Loucy (cell line): ENCODE results near the gene ZNF598.

Experiments used
- H2AFZ ChIP-seq: fragments of 200-600 bp; sonication (generic); 2 replicates; pipeline ENCODE4 v1.6.0; 2016; ENCODE audit warnings: antibody characterized with exemption, mild to moderate bottlenecking, low read length, moderate library complexity
- H3F3A ChIP-seq: fragments of 200-600 bp; 2 replicates; pipeline ENCODE4 v1.6.0; 2016; ENCODE audit warnings: antibody characterized with exemption, low read depth, mild to moderate bottlenecking
- H3K27me3 ChIP-seq: fragments of 200-600 bp; sonication (generic); 2 replicates; pipeline ENCODE4 v1.6.1; 2014; ENCODE audit warnings: low read length, mild to moderate bottlenecking; ENCODE audit not compliant: insufficient read depth, poor library complexity, severe bottlenecking
- H3K36me3 ChIP-seq: fragments of 200-600 bp; sonication (generic); 2 replicates; pipeline ENCODE4 v1.6.1; 2016; ENCODE audit warnings: low read length; ENCODE audit not compliant: insufficient read depth
- H3K4me1 ChIP-seq: fragments of 200-600 bp; sonication (generic); 2 replicates; pipeline ENCODE4 v1.5.1; 2014; ENCODE audit warnings: low read length, mild to moderate bottlenecking; ENCODE audit not compliant: insufficient read depth, poor library complexity, severe bottlenecking
- H3K4me2 ChIP-seq: fragments of 200-600 bp; sonication (generic); 2 replicates; pipeline ENCODE4 v1.6.0; 2014; ENCODE audit warnings: antibody characterized with exemption, low read length, low read depth, mild to moderate bottlenecking; ENCODE audit not compliant: poor library complexity, severe bottlenecking
- H3K4me3 ChIP-seq: fragments of 200-600 bp; sonication (generic); 2 replicates; pipeline ENCODE4 v1.5.1; 2014; ENCODE audit warnings: low read length, mild to moderate bottlenecking, mixed read lengths; ENCODE audit not compliant: poor library complexity, severe bottlenecking
- H3K79me2 ChIP-seq: fragments of 200-600 bp; sonication (generic); 2 replicates; pipeline ENCODE4 v1.6.1; 2014; ENCODE audit warnings: low read length; ENCODE audit not compliant: insufficient read depth
- H3K9ac ChIP-seq: fragments of 200-600 bp; sonication (generic); 2 replicates; pipeline ENCODE4 v1.6.0; 2014; ENCODE audit warnings: mild to moderate bottlenecking, low read depth, low read length, moderate library complexity; ENCODE audit not compliant: poor library complexity, severe bottlenecking
- H3K9me2 ChIP-seq: fragments of 200-600 bp; sonication (generic); replicated peaks from 2 replicates; pipeline ENCODE4 v1.6.1; 2016; ENCODE audit warnings: low read depth, low read length, mixed read lengths
- H3K9me3 ChIP-seq: fragments of 200-600 bp; sonication (generic); 2 replicates; pipeline ENCODE4 v1.6.1; 2014; ENCODE audit warnings: mild to moderate bottlenecking, antibody characterized with exemption, low read length, low read depth; ENCODE audit not compliant: insufficient read depth
- H4K20me1 ChIP-seq: fragments of 200-600 bp; sonication (generic); 2 replicates; pipeline ENCODE4 v1.6.0; 2014; ENCODE audit warnings: antibody characterized with exemption, low read length, mild to moderate bottlenecking; ENCODE audit not compliant: insufficient read depth, poor library complexity, severe bottlenecking
- EZH2phosphoT487 ChIP-seq: fragments of 200-600 bp; IDR thresholded peaks from 2 replicates; pipeline ENCODE4 v1.6.1; 2018; ENCODE audit warnings: antibody characterized with exemption, mild to moderate bottlenecking, moderate library complexity, borderline replicate concordance
- TF ChIP-seq, protein P1 (sequence below): fragments of 200-600 bp; sonication (generic); conservative IDR thresholded peaks from 2 replicates; pipeline ENCODE4 v1.5.1; 2014; ENCODE audit warnings: mild to moderate bottlenecking, antibody characterized with exemption, low read length

ZNF598 gene

DNA sequence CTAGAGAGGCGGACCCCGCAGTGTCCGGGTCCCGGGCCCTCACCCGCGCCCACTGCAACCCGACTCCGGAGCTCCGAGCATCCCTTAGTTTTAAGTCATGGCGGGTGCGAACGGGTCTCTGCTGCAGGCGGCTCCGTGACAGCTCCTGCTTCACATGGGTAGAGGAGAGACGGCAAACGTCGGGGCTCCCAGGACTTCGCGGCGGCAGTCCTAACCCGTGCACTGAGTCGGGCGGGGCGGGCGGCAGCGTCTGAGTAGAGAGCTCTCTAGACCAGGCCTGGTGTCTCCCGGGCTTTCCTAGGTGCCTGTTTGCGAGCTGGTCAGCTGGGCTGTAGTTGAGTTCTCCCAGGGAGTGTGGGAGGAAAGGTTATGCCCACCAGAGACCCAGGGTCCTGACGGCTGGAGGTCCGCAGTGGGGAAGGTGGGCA is 38.5 kb upstream of the ZNF598 start:
- Histone ChIP-seq H3K79me2 (peaks cover 13% of the 10 kb centered on the region; the same call in 1 of the 2 replicates), H3K4me2 (peak overlapping the region; percentile 94), H3K36me3 (no peaks in the 10 kb centered on the region), H3K4me1 (peaks cover 4% of the 10 kb centered on the region), H3K9me2 (no peaks in the 10 kb centered on the region), H3K27me3 (no peaks in the 10 kb centered on the region), H3K4me3 (peak overlapping the region; percentile 84), H4K20me1 (no peaks in the 10 kb centered on the region), H3F3A (no peaks in the 10 kb centered on the region), H3K9ac (peak overlapping the region; percentile 78), H2AFZ (peak overlapping the region; percentile 63), H3K9me3 (no peaks in the 10 kb centered on the region)
- TF ChIP-seq EZH2phosphoT487 = no peak
- TF ChIP-seq, protein P1, sequence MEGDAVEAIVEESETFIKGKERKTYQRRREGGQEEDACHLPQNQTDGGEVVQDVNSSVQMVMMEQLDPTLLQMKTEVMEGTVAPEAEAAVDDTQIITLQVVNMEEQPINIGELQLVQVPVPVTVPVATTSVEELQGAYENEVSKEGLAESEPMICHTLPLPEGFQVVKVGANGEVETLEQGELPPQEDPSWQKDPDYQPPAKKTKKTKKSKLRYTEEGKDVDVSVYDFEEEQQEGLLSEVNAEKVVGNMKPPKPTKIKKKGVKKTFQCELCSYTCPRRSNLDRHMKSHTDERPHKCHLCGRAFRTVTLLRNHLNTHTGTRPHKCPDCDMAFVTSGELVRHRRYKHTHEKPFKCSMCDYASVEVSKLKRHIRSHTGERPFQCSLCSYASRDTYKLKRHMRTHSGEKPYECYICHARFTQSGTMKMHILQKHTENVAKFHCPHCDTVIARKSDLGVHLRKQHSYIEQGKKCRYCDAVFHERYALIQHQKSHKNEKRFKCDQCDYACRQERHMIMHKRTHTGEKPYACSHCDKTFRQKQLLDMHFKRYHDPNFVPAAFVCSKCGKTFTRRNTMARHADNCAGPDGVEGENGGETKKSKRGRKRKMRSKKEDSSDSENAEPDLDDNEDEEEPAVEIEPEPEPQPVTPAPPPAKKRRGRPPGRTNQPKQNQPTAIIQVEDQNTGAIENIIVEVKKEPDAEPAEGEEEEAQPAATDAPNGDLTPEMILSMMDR = no peak

DNA sequence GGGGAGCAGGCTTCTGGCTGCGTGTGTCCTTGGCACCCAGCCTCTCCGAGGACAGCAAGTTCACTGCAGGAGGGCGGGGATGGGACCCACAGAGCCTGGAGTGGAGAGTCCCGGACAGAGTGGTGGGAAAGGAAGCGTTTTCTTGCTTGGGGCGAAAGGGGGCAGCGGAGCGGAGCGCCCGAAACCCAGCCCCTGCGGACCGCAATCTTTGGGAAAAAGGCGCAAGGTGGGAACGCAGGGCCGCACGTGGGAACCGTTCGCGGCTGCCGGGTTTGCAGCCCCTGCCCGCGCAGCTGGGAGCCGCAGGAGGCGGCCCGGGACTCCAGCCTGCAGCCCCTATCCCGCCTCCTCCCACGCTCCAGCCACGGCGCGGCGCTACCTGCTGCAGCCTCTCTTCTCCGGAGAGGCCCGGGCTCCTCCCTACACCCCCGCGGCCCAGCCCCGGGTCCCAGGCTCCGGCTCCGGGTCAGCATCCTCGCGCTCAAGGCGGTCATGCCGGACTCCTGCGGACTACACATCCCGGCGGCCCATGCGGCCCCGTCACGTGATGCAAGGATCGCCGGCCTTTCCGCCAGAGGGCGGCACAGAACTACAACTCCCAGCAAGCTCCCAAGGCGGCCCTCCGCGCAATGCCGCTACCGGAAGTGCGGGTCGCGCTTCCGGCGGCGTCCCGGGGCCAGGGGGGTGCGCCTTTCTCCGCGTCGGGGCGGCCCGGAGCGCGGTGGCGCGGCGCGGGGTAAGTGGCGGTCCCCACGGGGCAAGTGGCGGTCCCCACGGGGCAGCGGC is 37.9 kb upstream of the ZNF598 start, which contains the start of the genes NTHL1 and TSC2:
Gene NTHL1, minus strand, starts transcription at position 505 of the 786 bp plus-strand sequence. Its CDS starts 11 bp downstream, at position 494.
Gene TSC2, plus strand, starts transcription at position 656 of the 786 bp plus-strand sequence. CDS start 631 bp downstream, outside the sequence.
- TF ChIP-seq, protein P1 = no peak
- TF ChIP-seq EZH2phosphoT487 = no peak
- H3K9me3 ChIP-seq = no peaks in the 10 kb centered on the region
- peak within 1 kb of the TSS; percentile 84 for H3K4me3 ChIP-seq
- no peaks in the 10 kb centered on the region for H3K9me2 ChIP-seq
- H3K4me1 ChIP-seq = peaks cover 4% of the 10 kb centered on the region
- H3K36me3 ChIP-seq = no peaks in the 10 kb centered on the region
- no peaks in the 10 kb centered on the region for H3K27me3 ChIP-seq
- peak within 1 kb of the TSS; percentile 63 for H2AFZ ChIP-seq
- H3K4me2 ChIP-seq = peak within 1 kb of the TSS; percentile 94
- no peaks in the 10 kb centered on the region for H4K20me1 ChIP-seq
- H3K79me2 ChIP-seq = peaks cover 13% of the 10 kb centered on the region; the same call in 1 of the 2 replicates
- H3F3A ChIP-seq = no peaks in the 10 kb centered on the region
- H3K9ac ChIP-seq = peak within 1 kb of the TSS; percentile 78

DNA sequence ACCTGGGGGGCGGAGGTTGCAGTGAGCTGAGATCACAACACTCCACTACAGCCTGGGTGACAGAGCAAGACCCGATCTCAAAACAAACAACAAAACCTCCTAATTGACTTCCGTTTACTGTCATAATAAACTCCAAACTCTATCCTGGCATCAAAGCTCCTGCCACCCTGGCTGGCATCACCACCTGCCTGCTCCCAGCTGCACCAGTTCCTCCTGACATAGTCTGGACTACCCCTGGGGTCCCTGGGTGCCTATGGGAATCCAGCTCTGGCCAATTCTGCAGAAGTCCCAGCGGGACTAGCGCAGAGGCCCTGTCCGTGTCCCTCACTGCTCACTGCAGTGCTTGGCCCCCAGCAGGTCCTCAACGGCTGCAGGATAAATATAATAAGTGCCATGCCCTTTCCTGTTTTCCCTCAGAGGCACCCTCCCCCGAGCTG is 37.3 kb upstream of the ZNF598 start:
- Histone ChIP-seq H3K27me3 (no peaks in the 10 kb centered on the region), H3K9me2 (no peaks in the 10 kb centered on the region), H3F3A (no peaks in the 10 kb centered on the region), H3K9ac (peak overlapping the region; percentile 78), H3K4me3 (peak overlapping the region; percentile 84), H3K4me2 (peak overlapping the region; percentile 87), H3K79me2 (peaks cover 13% of the 10 kb centered on the region; the same call in 1 of the 2 replicates), H4K20me1 (no peaks in the 10 kb centered on the region), H3K9me3 (no peaks in the 10 kb centered on the region), H3K4me1 (peaks cover 4% of the 10 kb centered on the region), H2AFZ (peak overlapping the region; percentile 63), H3K36me3 (no peaks in the 10 kb centered on the region)
- TF ChIP-seq EZH2phosphoT487 = no peak
- TF ChIP-seq, protein P1 = no peak
